Sciatic nerve (tissue), 2 donors: ENCODE results near the gene ZNF195. TPM values are rescaled to one million over a fixed set of nuclear protein-coding genes. Genes with fewer than 3 reads are reported as not detected.
"Not testable (repeated sequence)": the region's sequence is repeated elsewhere in the genome, so short reads cannot be mapped to it uniquely, and the experiment has no call there.

ENCODE experiments used
- ATAC-seq: fragments of 200-7000 bp; cut with Tn5 transposase; one replicate; pipeline ENCODE4 v1.9.1; 2020; ENCODE audit warnings: mild to moderate bottlenecking, moderate library complexity
- DNase-seq: peaks from one replicate; pipeline ENCODE4 v3.0.0-alpha.2; 2020; ENCODE audit warnings: low spot score
- intact Hi-C: fragments of 100-400 bp; cut with DNase I; formaldehyde crosslinking; loops from one replicate; pipeline ENCODE4 v1.14.2; 2022
- total RNA-seq: library from RNA; stranded (reverse); fragmentation: NEBNext Ultra II Directional; extraction: Animal tissue kit (Norgen Biotek cat#: 25700); gene quantifications from one replicate; pipeline ENCODE4 v1.2.1, GENCODE V29; 2021
- donor health status: DM: no; HTN: no; CAD: no.
- donor health status: DM: no; HTN: no; CAD: no.

ZNF195 gene
- total RNA-seq, 1 donor from 2014 or later: 21.0 TPM

DNA sequence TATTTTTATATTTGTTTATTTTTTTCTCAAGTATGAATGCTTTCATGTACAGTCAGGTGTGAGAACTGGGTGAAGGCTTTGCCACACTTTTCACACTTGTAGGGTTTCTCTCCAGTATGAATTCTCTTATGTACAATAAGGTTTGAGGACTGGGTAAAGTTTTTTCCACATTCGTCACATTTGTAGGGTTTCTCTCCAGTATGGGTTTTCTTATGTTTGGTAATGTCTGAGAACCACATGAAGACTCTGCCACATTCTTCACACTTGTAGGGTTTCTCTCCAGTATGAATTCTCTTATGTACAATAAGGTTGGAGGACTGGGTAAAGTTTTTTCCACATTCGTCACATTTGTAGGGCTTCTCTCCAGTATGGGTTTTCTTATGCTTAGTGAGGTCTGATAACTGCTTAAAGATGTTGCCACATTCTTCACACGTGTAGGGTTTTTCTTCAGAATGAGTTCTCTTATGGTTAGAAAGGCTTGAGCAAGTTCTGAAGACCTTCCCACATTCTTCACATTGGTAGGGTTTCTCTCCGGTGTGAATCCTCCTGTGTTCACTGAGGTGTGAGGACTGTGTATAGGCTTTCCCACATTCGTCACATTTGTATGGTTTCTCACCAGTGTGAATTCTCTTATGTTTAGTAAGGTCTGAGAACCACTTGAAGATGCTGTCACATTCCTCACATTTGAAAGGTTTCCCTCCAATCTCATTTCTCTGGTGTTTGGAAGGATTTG lies 19.7 kb downstream of the ZNF195 start:
- no peak for ATAC-seq
- no peak for DNase-seq
- intact Hi-C loops: no loop called here

DNA sequence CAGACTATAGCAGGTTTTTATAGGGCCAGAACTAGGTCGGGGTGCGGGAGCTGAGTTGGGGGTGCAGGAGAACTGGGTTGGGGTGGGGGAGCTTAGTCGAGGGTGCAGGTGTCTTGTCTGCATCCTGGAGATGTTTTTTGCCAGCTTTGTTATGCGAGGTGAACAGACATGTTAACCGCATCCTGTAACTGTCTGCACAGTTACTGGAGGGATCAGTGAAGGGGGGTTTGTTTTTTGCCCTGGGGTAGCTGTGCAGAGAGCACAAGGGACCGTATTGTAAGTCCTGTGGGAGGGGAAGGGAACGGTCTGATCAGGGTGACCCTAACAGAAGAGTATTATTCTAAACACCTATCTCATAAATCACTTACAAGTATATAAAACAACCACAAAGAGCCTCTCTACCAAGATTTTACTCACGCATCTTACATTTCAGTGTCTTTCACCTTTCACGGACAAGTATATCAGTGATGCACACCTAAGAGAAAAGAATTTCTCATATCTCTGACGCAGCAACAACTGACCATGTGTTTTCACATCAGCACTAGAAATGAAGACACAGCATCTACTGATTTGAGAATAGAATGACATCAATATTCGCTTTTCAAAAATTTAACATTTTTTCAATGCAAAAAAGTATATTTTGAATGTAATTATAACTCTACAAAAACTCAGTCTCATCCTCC lies 20.8 kb downstream of the ZNF195 start:
- no peak for ATAC-seq
- intact Hi-C loops: no loop called here
- DNase-seq: no peak

DNA sequence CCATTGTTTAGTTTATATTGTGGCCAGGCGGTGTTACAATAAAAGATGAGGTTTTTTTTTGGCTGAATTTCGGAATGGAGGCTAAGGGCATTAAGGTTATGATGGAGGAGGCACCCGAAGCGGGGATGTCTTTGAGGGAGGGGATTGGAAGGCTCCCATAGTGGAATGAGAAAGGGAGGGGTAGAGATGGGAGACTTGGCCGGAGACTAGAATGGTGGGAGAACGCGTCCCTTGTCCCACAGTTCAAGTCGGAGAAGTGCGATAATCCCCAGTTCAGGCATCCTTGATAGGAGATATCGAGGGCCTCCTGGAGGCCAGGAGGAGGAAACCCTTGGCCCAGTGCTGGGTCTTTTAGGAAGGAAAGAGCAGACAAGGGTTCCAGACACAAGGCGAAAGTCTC lies 21.6 kb downstream of the ZNF195 start:
- intact Hi-C loops: no loop called here
- DNase-seq (no peak), ATAC-seq (no peak)

DNA sequence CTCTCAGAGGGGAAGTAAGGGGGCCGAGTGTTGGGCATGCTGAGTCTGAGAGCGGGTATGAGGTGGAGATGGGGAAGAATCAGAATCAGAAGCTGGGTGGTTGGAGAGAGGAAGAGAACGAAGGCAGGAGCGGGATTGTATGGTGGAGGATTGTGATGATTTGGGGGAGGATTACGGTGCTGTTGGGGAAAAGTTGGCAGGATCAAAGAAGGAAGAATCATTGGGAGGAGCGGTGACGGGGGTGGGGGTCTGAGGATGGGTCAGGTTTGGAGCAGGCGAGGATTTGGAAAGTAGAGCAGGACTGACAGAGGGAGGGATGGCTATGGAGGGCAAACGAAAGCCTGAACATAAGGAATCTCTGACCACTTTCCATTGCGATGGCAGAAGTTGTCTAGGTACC lies 22.1 kb downstream of the ZNF195 start:
- DNase-seq (no peak), ATAC-seq (no peak)
- intact Hi-C loops: no loop called here

DNA sequence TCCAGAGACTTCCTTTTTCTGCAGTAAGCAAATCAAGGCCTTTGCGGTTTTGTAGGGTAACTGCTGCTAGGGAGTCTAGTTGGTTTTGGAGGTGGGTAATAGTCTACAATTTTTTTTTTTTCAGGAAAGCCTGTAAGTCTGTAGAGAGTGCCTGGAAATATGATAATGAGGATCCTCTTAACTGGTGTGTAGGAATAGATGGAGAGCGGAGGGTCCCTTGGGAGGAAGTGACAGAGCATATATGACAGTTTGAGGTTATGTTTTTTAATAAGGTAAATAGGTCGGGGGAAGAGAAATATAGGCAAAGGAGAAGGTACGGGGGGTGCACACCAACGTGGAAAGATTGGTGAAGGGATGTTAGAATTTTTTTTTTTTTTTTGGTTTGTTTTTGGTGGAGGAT lies 25.9 kb downstream of the ZNF195 start:
- DNase-seq (no peak), ATAC-seq (no peak)
- intact Hi-C loops: no loop called here

DNA sequence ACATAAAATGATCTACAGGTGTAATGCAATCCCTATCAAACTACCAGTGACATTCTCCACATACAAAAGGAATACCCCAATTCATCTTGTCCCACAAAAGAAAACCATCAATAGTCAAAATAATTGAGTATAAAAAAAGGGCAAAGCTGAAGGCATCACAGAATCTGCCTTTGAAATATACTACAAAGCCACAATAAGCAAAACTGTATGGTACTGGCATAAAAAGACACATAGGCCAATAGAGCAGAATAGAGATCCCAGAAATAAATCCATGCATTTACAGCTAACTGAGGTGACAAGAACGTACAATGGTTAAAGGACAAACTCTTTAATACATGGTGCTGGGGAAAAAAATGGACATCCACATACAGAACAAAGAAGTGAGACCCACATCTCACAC lies 31.8 kb downstream of the ZNF195 start:
- intact Hi-C loops: no loop called here

GRCh38 chr11:3346587-3346986 lies 32.4 kb downstream of the ZNF195 start:
- ATAC-seq (no peak), DNase-seq (no peak)
- intact Hi-C loops: no loop called here

More for the DNA sequence above, 31.8 kb downstream of the ZNF195 start:
- ATAC-seq: no peak
- DNase-seq: no peak

DNA sequence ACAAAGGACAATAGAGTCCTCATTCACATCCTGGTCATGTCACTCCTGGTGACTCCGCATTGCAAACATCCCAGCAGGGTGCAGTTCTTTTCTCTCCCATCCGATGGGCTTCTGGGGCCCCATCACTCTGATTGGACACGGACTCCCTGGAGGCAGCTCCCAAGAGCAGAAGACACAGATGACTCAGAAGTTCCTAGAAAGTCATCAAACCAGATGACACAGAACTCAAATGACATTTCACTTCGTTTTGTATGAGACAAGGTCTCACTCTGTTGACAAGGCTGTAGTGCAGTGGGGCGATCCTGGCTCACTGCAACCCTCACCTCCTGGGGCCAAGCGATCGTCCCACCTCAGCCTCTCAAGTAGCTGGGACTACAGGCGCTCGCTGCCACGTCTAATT lies 33.2 kb downstream of the ZNF195 start:
- DNase-seq (no peak), ATAC-seq (no peak)
- intact Hi-C loops: no loop called here

DNA sequence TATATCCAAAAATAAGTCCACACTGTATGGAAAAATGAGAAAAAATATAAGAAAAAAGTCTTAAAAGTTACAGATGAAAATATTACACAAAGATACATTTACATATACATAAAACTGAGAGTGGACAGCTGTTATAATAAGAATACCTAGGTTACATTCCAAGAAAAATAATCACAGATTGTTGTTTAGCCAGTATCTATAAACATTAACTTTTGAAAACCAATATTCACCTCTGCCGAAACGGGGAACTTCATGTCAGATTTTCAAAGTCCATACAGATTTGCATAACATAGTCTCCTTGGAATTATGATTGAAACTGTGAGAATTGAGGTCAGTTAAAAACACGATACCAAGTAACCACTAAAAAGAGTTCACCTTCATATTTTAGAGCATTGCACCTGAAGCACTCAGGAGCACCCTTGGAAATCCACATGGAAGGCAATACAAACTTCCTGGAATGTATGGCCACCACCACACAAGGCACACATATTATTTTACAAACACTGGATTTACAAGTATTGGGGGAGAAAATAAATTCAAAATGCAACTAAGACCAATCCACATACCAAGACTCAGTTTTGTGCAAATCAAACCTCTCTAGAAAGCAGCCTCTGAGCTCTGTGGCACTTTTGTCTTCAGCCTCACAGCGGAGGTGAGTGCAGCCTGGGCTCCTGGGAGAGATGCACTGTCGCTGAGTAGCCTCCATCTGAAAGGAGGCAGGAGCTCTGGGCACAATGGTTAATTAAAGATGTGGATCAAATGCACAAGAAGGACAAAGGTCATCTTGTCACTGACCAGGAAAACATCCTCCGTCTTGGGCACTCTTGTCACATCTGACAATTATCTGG lies 34.4 kb downstream of the ZNF195 start:
- DNase-seq (no peak), ATAC-seq (no peak)
- intact Hi-C loops: no loop called here

DNA sequence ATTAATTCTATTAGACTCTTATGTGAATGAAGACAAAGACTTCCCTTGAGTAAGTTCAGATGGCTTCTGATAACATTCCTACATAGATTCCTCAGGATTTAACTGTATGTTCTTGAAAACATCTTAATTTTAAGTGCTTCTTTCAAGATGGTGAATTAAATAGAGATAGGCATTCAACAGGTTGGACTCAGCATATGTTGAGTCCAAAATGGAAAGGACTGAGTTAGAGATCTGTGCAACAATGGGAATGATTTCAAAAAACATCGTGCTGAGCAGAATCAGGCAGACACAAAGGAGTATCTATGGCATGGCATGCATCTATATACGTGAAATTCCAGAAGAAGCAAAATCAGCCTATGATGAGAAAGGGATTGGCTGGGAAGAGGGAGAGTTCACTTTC lies 36.2 kb downstream of the ZNF195 start:
- intact Hi-C loops: no loop called here
- DNase-seq: no peak
- no peak for ATAC-seq

- ATAC-seq: no peak
- intact Hi-C loops: no loop called here
Measured at GRCh38 chr11:3341298-3341697, 37.6 kb downstream of the ZNF195 start.

DNA sequence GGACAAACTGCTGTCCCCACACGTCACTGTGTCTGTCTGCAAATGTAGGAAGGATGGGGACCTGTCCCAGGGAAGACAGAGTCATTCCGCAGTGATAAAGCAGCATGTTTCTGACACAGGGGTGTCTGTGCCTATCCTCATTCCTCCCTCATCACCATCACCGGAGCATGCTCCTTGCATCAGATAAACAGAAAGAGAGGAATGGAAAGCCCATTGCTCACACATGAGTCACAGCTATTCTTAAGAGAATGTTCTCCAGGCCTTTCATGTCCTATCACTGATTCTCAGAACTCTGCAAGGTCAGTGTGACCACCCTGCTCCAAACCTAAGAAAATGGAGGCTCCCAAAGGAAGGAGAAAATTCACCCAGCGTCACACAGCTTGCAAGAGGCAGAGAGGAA lies 38.9 kb downstream of the ZNF195 start:
- ATAC-seq: no peak
- no peak for DNase-seq
- intact Hi-C loops: no loop called here

More at GRCh38 chr11:3341298-3341697, 37.6 kb downstream of the ZNF195 start:
- DNase-seq: peak; percentile 76

GRCh38 chr11:3339340-3339624 lies 39.7 kb downstream of the ZNF195 start:
- no peak for ATAC-seq
- no peak for DNase-seq

GRCh38 chr11:3338569-3339339 lies 40.2 kb downstream of the ZNF195 start:
- ATAC-seq (no peak), DNase-seq (no peak)
- intact Hi-C loops: no loop called here

More at GRCh38 chr11:3339340-3339624, 39.7 kb downstream of the ZNF195 start:
- intact Hi-C loops: no loop called here

DNA sequence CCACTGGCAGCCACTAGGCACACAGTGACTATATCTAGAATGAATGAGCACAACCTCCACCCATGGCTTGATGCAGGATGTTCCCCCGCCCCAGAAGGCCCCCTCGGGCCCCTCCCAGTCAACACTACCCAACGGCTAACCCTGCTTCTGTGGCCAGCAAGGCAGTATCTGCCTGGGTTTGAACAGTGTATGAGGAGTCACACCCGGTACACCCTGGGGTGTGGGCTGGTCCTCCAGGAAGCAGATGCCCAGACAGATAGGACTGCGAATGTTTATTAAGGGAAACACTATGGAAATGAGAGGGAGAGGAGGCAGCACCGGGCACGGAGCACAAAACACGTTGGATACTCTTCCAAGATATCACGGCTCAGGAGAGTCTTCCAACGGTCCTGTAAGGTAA lies 42.5 kb downstream of the ZNF195 start:
- ATAC-seq, DNase-seq, intact Hi-C loops: not testable (repeated sequence)

GRCh38 chr11:3333157-3333556 lies 45.8 kb downstream of the ZNF195 start:
- DNase-seq, ATAC-seq, intact Hi-C loops: not testable (repeated sequence)

- intact Hi-C loops, ATAC-seq: not testable (repeated sequence)
Measured at GRCh38 chr11:3331078-3331477, 47.9 kb downstream of the ZNF195 start.

DNA sequence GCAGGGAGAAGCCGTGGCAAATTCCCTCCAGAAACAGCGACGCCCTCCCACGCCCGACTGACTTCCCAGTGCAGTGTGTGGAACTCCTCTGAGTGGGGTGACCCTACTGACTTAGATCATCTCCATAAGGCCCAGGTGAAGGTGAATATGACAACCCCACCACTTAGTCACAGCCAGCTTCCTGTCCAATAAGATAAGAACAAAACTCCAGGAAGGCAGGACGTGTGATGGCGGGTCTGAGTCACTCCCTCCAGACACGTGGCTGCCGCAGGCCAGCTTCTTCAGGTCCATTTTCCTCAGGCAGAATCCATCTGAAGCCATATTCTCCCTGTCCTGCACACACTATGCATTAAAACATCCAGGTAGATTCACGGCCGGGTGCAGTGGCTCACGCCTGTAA lies 48.9 kb downstream of the ZNF195 start:
- ATAC-seq, intact Hi-C loops, DNase-seq: not testable (repeated sequence)

More at GRCh38 chr11:3331078-3331477, 47.9 kb downstream of the ZNF195 start:
- DNase-seq: not testable (repeated sequence)

GRCh38 chr11:3328503-3328902 lies 50.4 kb downstream of the ZNF195 start:
- DNase-seq, ATAC-seq, intact Hi-C loops: not testable (repeated sequence)
